Astrocyte of the spinal cord (primary cell): ENCODE measurements around the gene PKN2.

ENCODE experiments used
- DNase-seq: peaks from one replicate; pipeline ENCODE4 v3.0.0; 2011; ENCODE audit warnings: low read depth, low spot score
- H3K4me3 ChIP-seq: 2 replicates; pipeline ENCODE4 v1.5.1; 2011; ENCODE audit warnings: low read depth, mild to moderate bottlenecking, low read length, moderate library complexity
- CTCF ChIP-seq: IDR thresholded peaks from 2 replicates; pipeline ENCODE4 v1.5.1; 2012; ENCODE audit warnings: low read depth, mild to moderate bottlenecking, low read length, inconsistent platforms
- in situ Hi-C: cut with HindIII; loops from 2 replicates; pipeline ENCODE4 v1.10.0; 2017; ENCODE audit warnings: low sequenced_read_pairs

The PKN2 gene

GRCh38 chr1:88777604-88778149 is 93.6 kb downstream of the PKN2 start:
- in situ Hi-C loops = no loop called here
- no peak for DNase-seq
- no peak overlapping the region for H3K4me3 ChIP-seq
- TF ChIP-seq CTCF = no peak

- H3K4me3 ChIP-seq = no peak overlapping the region
- in situ Hi-C loops = no loop called here
- no peak for TF ChIP-seq CTCF
- DNase-seq = no peak
Measured at GRCh38 chr1:88779880-88780279, 95.8 kb downstream of the PKN2 start.

GRCh38 chr1:88780485-88780884 is 96.4 kb downstream of the PKN2 start:
- H3K4me3 ChIP-seq = no peak overlapping the region
- no peak for TF ChIP-seq CTCF
- in situ Hi-C loops = no loop called here
- no peak for DNase-seq

GRCh38 chr1:88783145-88783544 is 99.1 kb downstream of the PKN2 start:
- DNase-seq = no peak
- in situ Hi-C loops = no loop called here
- TF ChIP-seq CTCF = no peak
- no peak overlapping the region for H3K4me3 ChIP-seq

- no peak for TF ChIP-seq CTCF
- in situ Hi-C loops = no loop called here
Measured at GRCh38 chr1:88784551-88784950, 100.5 kb downstream of the PKN2 start.

GRCh38 chr1:88787023-88787903 is 103.2 kb downstream of the PKN2 start:
- in situ Hi-C loops = no loop called here
- no peak for TF ChIP-seq CTCF
- no peak overlapping the region for H3K4me3 ChIP-seq
- DNase-seq = no peak

More at GRCh38 chr1:88784551-88784950, 100.5 kb downstream of the PKN2 start:
- no peak for DNase-seq
- no peak overlapping the region for H3K4me3 ChIP-seq
